ENCODE measurements around the gene SPNS3. TPM values are rescaled to one million over a fixed set of nuclear protein-coding genes. Genes with fewer than 3 reads are reported as not detected.

Gene SPNS3
- total and polyA plus RNA-seq, 10 of the 15 experiments (the other 5 are each of a cell fraction or from before 2014, with no cell fraction given), result 0.16 to 2.6 (median 0.97) TPM

GRCh38 chr17:4532860-4533522 lies 99.3 kb downstream of the SPNS3 start:
- DNase-seq (ENCODE audit: low read depth, low spot score), result no peak
- in situ Hi-C loops (cut with MboI), result no loop called here
- peak; percentile 38; the same call in 1 of the 2 replicates for TF ChIP-seq POLR2A (IDR thresholded peaks at IDR 0.05; ENCODE audit: low read depth, low read length)
- no peak for TF ChIP-seq TAF1 (IDR thresholded peaks at IDR 0.05; ENCODE audit: borderline replicate concordance, low read depth, low read length)
- WGBS (ENCODE audit: insufficient coverage, insufficient replicate concordance, low lambda C conversion rate, missing lambda C conversion rate), result 60% methylated on average over 33 of the region's 33 CpGs
- intact Hi-C loops (cut with micrococcal nuclease; ENCODE audit: unreplicated experiment), result no loop called here
- Histone ChIP-seq H3K79me2 (ENCODE audit: control insufficient read depth, insufficient read depth, low read length) (no peaks in the 10 kb centered on the region), H3K4me3 (no peak overlapping the region), H3K27ac (ENCODE audit: control insufficient read depth, insufficient read depth) (no peak overlapping the region), H3K36me3 (ENCODE audit: control insufficient read depth in 2 of 2, insufficient read depth in 2 of 2, low read length in 1 of 2) (peaks cover 0 to 2% of the 10 kb centered on the region in 2 experiments; a peak in 1 of 4 replicates), H3K9me3 (replicated peaks; ENCODE audit: control insufficient read depth, insufficient read depth, low read length) (no peaks in the 10 kb centered on the region), H3K4me2 (ENCODE audit: control insufficient read depth, insufficient read depth) (no peak overlapping the region), H3K9ac (ENCODE audit: control insufficient read depth, insufficient read depth, low read length) (no peak overlapping the region), H3K27me3 (replicated peaks in 1 of 2; ENCODE audit: control insufficient read depth in 2 of 2, insufficient read depth in 2 of 2, low read length in 1 of 2) (no peaks in the 10 kb centered on the region), H3K4me1 (ENCODE audit: control insufficient read depth, insufficient read depth, low read length) (no peaks in the 10 kb centered on the region), H2AFZ (ENCODE audit: control insufficient read depth, low read depth, low read length) (no peak overlapping the region), H4K20me1 (ENCODE audit: control insufficient read depth, insufficient read depth) (no peaks in the 10 kb centered on the region)
- ChIA-PET CTCF (no interaction called here), POLR2A (no interaction called here), RAD21 (ENCODE audit: unreplicated experiment) (no interaction called here), SMC1A (ENCODE audit: uncharacterized antibody, unreplicated experiment) (no interaction called here)
- no TSS peak for BruUV-seq (replicated peaks)
- no peak for ATAC-seq
- FAIRE-seq, result no peak

GRCh38 chr17:4533523-4534504 lies 100.1 kb downstream of the SPNS3 start:
- in situ Hi-C loops (cut with MboI) (no loop called here), intact Hi-C loops (cut with micrococcal nuclease; ENCODE audit: unreplicated experiment) (no loop called here)
- ChIA-PET POLR2A (no interaction called here), CTCF (no interaction called here), RAD21 (ENCODE audit: unreplicated experiment) (no interaction called here), SMC1A (ENCODE audit: uncharacterized antibody, unreplicated experiment) (no interaction called here)
- H3K4me2 ChIP-seq (ENCODE audit: control insufficient read depth, insufficient read depth), result no peak overlapping the region
- no peak overlapping the region for H3K4me3 ChIP-seq
- H3K79me2 ChIP-seq (ENCODE audit: control insufficient read depth, insufficient read depth, low read length), result no peaks in the 10 kb centered on the region
- no peak overlapping the region for H3K9ac ChIP-seq (ENCODE audit: control insufficient read depth, insufficient read depth, low read length)
- H2AFZ ChIP-seq (ENCODE audit: control insufficient read depth, low read depth, low read length), result no peak overlapping the region
- no peak overlapping the region for H3K27ac ChIP-seq (ENCODE audit: control insufficient read depth, insufficient read depth)
- H3K4me1 ChIP-seq (ENCODE audit: control insufficient read depth, insufficient read depth, low read length), result no peaks in the 10 kb centered on the region
- H3K36me3 ChIP-seq (ENCODE audit: control insufficient read depth in 2 of 2, insufficient read depth in 2 of 2, low read length in 1 of 2), result peaks cover 0 to 2% of the 10 kb centered on the region in 2 experiments; a peak in 1 of 4 replicates
- TF ChIP-seq FOS (IDR thresholded peaks at IDR 0.05; ENCODE audit: borderline replicate concordance, extremely low read depth, insufficient read length), result no peak
- no peak for TF ChIP-seq ZNF274 (IDR thresholded peaks at IDR 0.05; ENCODE audit: insufficient read depth, insufficient read length)
- TF ChIP-seq ELK1 (IDR thresholded peaks at IDR 0.05; ENCODE audit: low read depth, low read length), result no peak
- TF ChIP-seq BHLHE40 (IDR thresholded peaks at IDR 0.05; ENCODE audit: borderline replicate concordance in 1 of 2, low read depth in 2 of 2, low read length in 1 of 2), result no peak
- no peak for TF ChIP-seq STAT3 (IDR thresholded peaks at IDR 0.05; ENCODE audit: low read depth, low read length)
- no peak for TF ChIP-seq BACH1 (IDR thresholded peaks at IDR 0.05; ENCODE audit: borderline replicate concordance)
- ATAC-seq (no peak), FAIRE-seq (no peak), DNase-seq (ENCODE audit: low read depth, low spot score) (no peak)
- 29% methylated on average over 23 of the region's 23 CpGs for WGBS (ENCODE audit: insufficient coverage, insufficient replicate concordance, low lambda C conversion rate, missing lambda C conversion rate)
- H4K20me1 ChIP-seq (ENCODE audit: control insufficient read depth, insufficient read depth), result no peaks in the 10 kb centered on the region
- H3K9me3 ChIP-seq (replicated peaks; ENCODE audit: control insufficient read depth, insufficient read depth, low read length), result no peaks in the 10 kb centered on the region
- no peaks in the 10 kb centered on the region for H3K27me3 ChIP-seq (replicated peaks in 1 of 2; ENCODE audit: control insufficient read depth in 2 of 2, insufficient read depth in 2 of 2, low read length in 1 of 2)
- BruUV-seq (replicated peaks), result no TSS peak
